Colonic mucosa (tissue), 4 donors: Measurements from ENCODE around the gene NBL1. TPM values are rescaled to one million over a fixed set of nuclear protein-coding genes. Genes with fewer than 3 reads are reported as not detected.

Experiments used
- DNase-seq: peaks from one replicate; pipeline ENCODE4 v3.0.0-alpha.2; 2020
- H3K27ac ChIP-seq: fragments of 200-600 bp; one replicate; pipeline ENCODE4 v1.8.0; 2021
- H3K27me3 ChIP-seq: fragments of 200-600 bp; one replicate; pipeline ENCODE4 v1.8.0; 2021
- H3K36me3 ChIP-seq: fragments of 200-600 bp; one replicate; pipeline ENCODE4 v1.8.0; 2021
- H3K4me1 ChIP-seq: fragments of 200-600 bp; one replicate; pipeline ENCODE4 v1.8.0; 2021; ENCODE audit warnings: mild to moderate bottlenecking
- H3K4me3 ChIP-seq: fragments of 200-600 bp; one replicate; pipeline ENCODE4 v1.8.0; 2021
- H3K9ac ChIP-seq, 2 donors: one replicate each; pipeline ENCODE4 v1.7.0; 2013; ENCODE audit warnings: control low read depth in 2 of 2, low read depth in 2 of 2, low read length in 2 of 2
- H3K9me3 ChIP-seq: fragments of 200-600 bp; one replicate; pipeline ENCODE4 v1.8.0; 2021
- CTCF ChIP-seq: fragments of 200-600 bp; IDR thresholded peaks from one replicate; pipeline ENCODE4 v1.8.0; 2022; ENCODE audit warnings: antibody characterized with exemption, mild to moderate bottlenecking
- intact Hi-C: fragments of 100-400 bp; cut with DNase I; formaldehyde crosslinking; loops from one replicate; pipeline ENCODE4 v1.14.1; 2022
- total RNA-seq, 2 donors: library from RNA; stranded (reverse); fragmentation: NEBNext Ultra II Directional in 1 of 2; extraction: Animal tissue kit (Norgen Biotek cat#: 25700) in 1 of 2; gene quantifications; one replicate each; pipeline ENCODE4 v1.2.1, GENCODE V29; 2021
- donor health status: healthy.
- donor health status: DM: no; HTN: no; CAD: no.
- donor health status: DM: no; HTN: no; CAD: no.

Gene NBL1
- total RNA-seq, 2 donors from 2014 or later = 340 to 393 TPM

- peaks cover 25% of the 10 kb centered on the region for H3K27me3 ChIP-seq
Observed at GRCh38 chr1:19668888-19669287, 24.8 kb downstream of the NBL1 start.

GRCh38 chr1:19670787-19671186, 26.7 kb downstream of the NBL1 start:
- intact Hi-C loops = no loop called here
- peaks cover 8% of the 10 kb centered on the region for H3K27me3 ChIP-seq

More at GRCh38 chr1:19668888-19669287, 24.8 kb downstream of the NBL1 start:
- no peak for DNase-seq
- Histone ChIP-seq H3K9ac (no peak overlapping the region), H3K36me3 (no peaks in the 10 kb centered on the region), H3K9me3 (no peaks in the 10 kb centered on the region), H3K27ac (no peak overlapping the region), H3K4me3 (no peak overlapping the region), H3K4me1 (no peaks in the 10 kb centered on the region)
- TF ChIP-seq CTCF = no peak
- intact Hi-C loops = no loop called here

GRCh38 chr1:19672237-19672636, 28.1 kb downstream of the NBL1 start:
- H3K4me3 ChIP-seq = no peak overlapping the region
- no peak overlapping the region for H3K9ac ChIP-seq
- H3K4me1 ChIP-seq = no peaks in the 10 kb centered on the region
- no peaks in the 10 kb centered on the region for H3K36me3 ChIP-seq
- intact Hi-C loops = no loop called here
- no peak overlapping the region for H3K27ac ChIP-seq
- no peak for TF ChIP-seq CTCF
- no peaks in the 10 kb centered on the region for H3K27me3 ChIP-seq
- no peak for DNase-seq
- no peaks in the 10 kb centered on the region for H3K9me3 ChIP-seq

More at GRCh38 chr1:19670787-19671186, 26.7 kb downstream of the NBL1 start:
- Histone ChIP-seq H3K36me3 (no peaks in the 10 kb centered on the region), H3K9ac (no peak overlapping the region), H3K4me3 (no peak overlapping the region), H3K27ac (no peak overlapping the region), H3K4me1 (no peaks in the 10 kb centered on the region), H3K9me3 (no peaks in the 10 kb centered on the region)
- no peak for DNase-seq
- no peak for TF ChIP-seq CTCF

GRCh38 chr1:19675797-19676196, 31.7 kb downstream of the NBL1 start:
- no peak overlapping the region for H3K4me3 ChIP-seq
- intact Hi-C loops = no loop called here

GRCh38 chr1:19676438-19676922, 32.4 kb downstream of the NBL1 start:
- no peaks in the 10 kb centered on the region for H3K27me3 ChIP-seq
- no peaks in the 10 kb centered on the region for H3K36me3 ChIP-seq
- intact Hi-C loops = no loop called here
- no peak overlapping the region for H3K9ac ChIP-seq
- no peaks in the 10 kb centered on the region for H3K9me3 ChIP-seq
- H3K27ac ChIP-seq = no peak overlapping the region
- H3K4me3 ChIP-seq = no peak overlapping the region
- TF ChIP-seq CTCF = no peak
- DNase-seq = peak; percentile 49
- H3K4me1 ChIP-seq = no peaks in the 10 kb centered on the region

More at GRCh38 chr1:19675797-19676196, 31.7 kb downstream of the NBL1 start:
- Histone ChIP-seq H3K27me3 (no peaks in the 10 kb centered on the region), H3K36me3 (no peaks in the 10 kb centered on the region), H3K4me1 (no peaks in the 10 kb centered on the region), H3K9ac (no peak overlapping the region), H3K27ac (no peak overlapping the region), H3K9me3 (no peaks in the 10 kb centered on the region)
- no peak for DNase-seq
- no peak for TF ChIP-seq CTCF
